VCaP (cell line): Measurements from ENCODE around the gene CA12.

Source experiments
- H3K27ac ChIP-seq: fragments of 450-650 bp; 2 replicates; pipeline ENCODE4 v1.5.1; 2017
- CTCF ChIP-seq: fragments of 450-650 bp; conservative IDR thresholded peaks from 2 replicates; pipeline ENCODE4 v1.5.1; 2017; ENCODE audit warnings: mild to moderate bottlenecking, moderate library complexity

Gene CA12

GRCh38 chr15:63340353-63340752, 41.3 kb downstream of the CA12 start:
- TF ChIP-seq CTCF = no peak
- H3K27ac ChIP-seq = no peak overlapping the region

GRCh38 chr15:63339836-63340235, 41.8 kb downstream of the CA12 start:
- TF ChIP-seq CTCF = no peak
- no peak overlapping the region for H3K27ac ChIP-seq

GRCh38 chr15:63339006-63339766, 42.5 kb downstream of the CA12 start:
- H3K27ac ChIP-seq = no peak overlapping the region
- no peak for TF ChIP-seq CTCF

GRCh38 chr15:63338170-63338569, 43.5 kb downstream of the CA12 start:
- TF ChIP-seq CTCF = no peak
- no peak overlapping the region for H3K27ac ChIP-seq

- no peak for TF ChIP-seq CTCF
- H3K27ac ChIP-seq = no peak overlapping the region
Measured at GRCh38 chr15:63337046-63337445, 44.6 kb downstream of the CA12 start.

- no peak for TF ChIP-seq CTCF
- no peak overlapping the region for H3K27ac ChIP-seq
Measured at GRCh38 chr15:63335543-63336240, 46.0 kb downstream of the CA12 start.

- TF ChIP-seq CTCF = no peak
- no peak overlapping the region for H3K27ac ChIP-seq
Measured at GRCh38 chr15:63334821-63335220, 46.8 kb downstream of the CA12 start.
